RWPE2 (cell line): ENCODE measurements around the gene KLHL29.
"Not testable (repeated sequence)": the region's sequence is repeated elsewhere in the genome, so short reads cannot be mapped to it uniquely, and the experiment has no call there.

ENCODE experiments used
- ATAC-seq: fragments of 200-7000 bp; cut with Tn5 transposase; 3 replicates; pipeline ENCODE4 v1.9.1; 2021; ENCODE audit warnings: low read depth
- DNase-seq: peaks from one replicate; pipeline ENCODE4 v3.0.0-alpha.2; 2020; ENCODE audit warnings: low spot score
- H3K27ac ChIP-seq: fragments of 450-650 bp; 2 replicates; pipeline ENCODE4 v1.5.1; 2017; ENCODE audit warnings: mild to moderate bottlenecking; ENCODE audit not compliant: poor library complexity, severe bottlenecking
- H3K27me3 ChIP-seq: fragments of 250-450 bp; sonication (Bioruptor Pico); 2 replicates; pipeline ENCODE4 v1.5.1; 2021; ENCODE audit warnings: mild to moderate bottlenecking, moderate library complexity; ENCODE audit not compliant: insufficient read depth, poor library complexity, severe bottlenecking
- H3K36me3 ChIP-seq: fragments of 250-450 bp; sonication (Bioruptor Pico); 2 replicates; pipeline ENCODE4 v1.5.1; 2020; ENCODE audit warnings: low read depth, mild to moderate bottlenecking, moderate library complexity
- H3K4me1 ChIP-seq: fragments of 250-450 bp; sonication (Bioruptor Pico); 2 replicates; pipeline ENCODE4 v1.5.1; 2021; ENCODE audit warnings: mild to moderate bottlenecking, moderate library complexity; ENCODE audit not compliant: insufficient read depth, poor library complexity, severe bottlenecking
- H3K4me3 ChIP-seq: fragments of 250-450 bp; sonication (Bioruptor Pico); 2 replicates; pipeline ENCODE4 v1.5.1; 2021; ENCODE audit warnings: mild to moderate bottlenecking, moderate library complexity; ENCODE audit not compliant: severe bottlenecking
- H3K9me3 ChIP-seq: fragments of 250-450 bp; sonication (Bioruptor Pico); 2 replicates; pipeline ENCODE4 v1.5.1; 2021; ENCODE audit warnings: mild to moderate bottlenecking, moderate library complexity; ENCODE audit not compliant: severe bottlenecking
- TF ChIP-seq, protein P1 (sequence below): fragments of 450-650 bp; IDR thresholded peaks from one replicate; pipeline ENCODE4 v1.5.1; 2017; ENCODE audit warnings: mild to moderate bottlenecking, moderate library complexity; ENCODE audit not compliant: poor library complexity, severe bottlenecking

Gene KLHL29

DNA sequence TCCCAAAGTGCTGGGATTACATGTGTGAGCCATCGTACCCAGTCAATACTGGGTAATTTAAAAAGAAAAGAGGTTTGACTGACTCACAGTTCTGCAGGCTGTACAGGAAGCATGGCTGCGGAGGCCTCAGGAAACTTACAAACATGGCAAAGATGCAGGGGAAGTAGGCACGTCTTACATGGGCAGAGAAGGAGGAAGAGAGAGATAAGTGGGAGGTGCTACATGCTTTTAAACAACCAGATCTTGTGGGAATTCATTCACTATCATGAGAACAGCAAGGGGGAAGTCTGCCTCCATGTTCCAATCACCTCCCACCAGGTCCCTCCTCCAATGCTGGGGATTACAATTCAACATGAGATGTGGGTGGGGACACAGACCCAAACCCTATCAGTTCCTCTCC is 349.4 kb downstream of the KLHL29 start:
- H3K27ac ChIP-seq, result no peak overlapping the region
- ATAC-seq, result no peak
- no peaks in the 10 kb centered on the region for H3K4me1 ChIP-seq
- TF ChIP-seq, protein P1, sequence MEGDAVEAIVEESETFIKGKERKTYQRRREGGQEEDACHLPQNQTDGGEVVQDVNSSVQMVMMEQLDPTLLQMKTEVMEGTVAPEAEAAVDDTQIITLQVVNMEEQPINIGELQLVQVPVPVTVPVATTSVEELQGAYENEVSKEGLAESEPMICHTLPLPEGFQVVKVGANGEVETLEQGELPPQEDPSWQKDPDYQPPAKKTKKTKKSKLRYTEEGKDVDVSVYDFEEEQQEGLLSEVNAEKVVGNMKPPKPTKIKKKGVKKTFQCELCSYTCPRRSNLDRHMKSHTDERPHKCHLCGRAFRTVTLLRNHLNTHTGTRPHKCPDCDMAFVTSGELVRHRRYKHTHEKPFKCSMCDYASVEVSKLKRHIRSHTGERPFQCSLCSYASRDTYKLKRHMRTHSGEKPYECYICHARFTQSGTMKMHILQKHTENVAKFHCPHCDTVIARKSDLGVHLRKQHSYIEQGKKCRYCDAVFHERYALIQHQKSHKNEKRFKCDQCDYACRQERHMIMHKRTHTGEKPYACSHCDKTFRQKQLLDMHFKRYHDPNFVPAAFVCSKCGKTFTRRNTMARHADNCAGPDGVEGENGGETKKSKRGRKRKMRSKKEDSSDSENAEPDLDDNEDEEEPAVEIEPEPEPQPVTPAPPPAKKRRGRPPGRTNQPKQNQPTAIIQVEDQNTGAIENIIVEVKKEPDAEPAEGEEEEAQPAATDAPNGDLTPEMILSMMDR, result no peak
- H3K9me3 ChIP-seq, result no peaks in the 10 kb centered on the region
- H3K27me3 ChIP-seq, result no peaks in the 10 kb centered on the region
- no peak for DNase-seq
- H3K36me3 ChIP-seq, result no peaks in the 10 kb centered on the region
- no peak overlapping the region for H3K4me3 ChIP-seq

DNA sequence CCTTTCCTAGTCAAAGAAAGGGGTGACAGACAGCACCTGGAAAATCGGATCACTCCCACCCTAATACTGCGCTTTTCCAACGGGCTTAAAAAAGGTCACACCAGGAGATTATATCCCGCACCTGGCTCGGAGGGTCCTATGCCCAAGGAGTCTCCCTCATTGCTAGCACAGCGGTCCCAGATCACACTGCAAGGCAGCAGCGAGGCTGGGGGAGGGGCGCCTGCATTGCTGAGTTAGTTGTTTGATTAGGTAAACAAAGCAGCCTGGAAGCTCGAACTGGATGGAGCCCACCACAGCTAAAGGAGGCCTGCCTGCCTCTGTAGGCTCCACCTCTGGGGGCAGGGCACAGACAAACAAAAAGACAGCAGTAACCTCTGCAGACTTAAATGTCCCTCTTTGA is 351.8 kb downstream of the KLHL29 start:
- not testable (repeated sequence) for H3K27me3 ChIP-seq, H3K27ac ChIP-seq, DNase-seq, ATAC-seq, H3K4me3 ChIP-seq, H3K36me3 ChIP-seq, H3K4me1 ChIP-seq, H3K9me3 ChIP-seq

GRCh38 chr2:23745068-23745725 is 360.2 kb downstream of the KLHL29 start:
- no peaks in the 10 kb centered on the region for H3K36me3 ChIP-seq
- no peak overlapping the region for H3K27ac ChIP-seq
- DNase-seq, result no peak
- ATAC-seq, result no peak
- no peaks in the 10 kb centered on the region for H3K27me3 ChIP-seq
- TF ChIP-seq, protein P1, result no peak
- H3K9me3 ChIP-seq, result peaks cover 2% of the 10 kb centered on the region
- no peak overlapping the region for H3K4me3 ChIP-seq
- H3K4me1 ChIP-seq, result no peaks in the 10 kb centered on the region

DNA sequence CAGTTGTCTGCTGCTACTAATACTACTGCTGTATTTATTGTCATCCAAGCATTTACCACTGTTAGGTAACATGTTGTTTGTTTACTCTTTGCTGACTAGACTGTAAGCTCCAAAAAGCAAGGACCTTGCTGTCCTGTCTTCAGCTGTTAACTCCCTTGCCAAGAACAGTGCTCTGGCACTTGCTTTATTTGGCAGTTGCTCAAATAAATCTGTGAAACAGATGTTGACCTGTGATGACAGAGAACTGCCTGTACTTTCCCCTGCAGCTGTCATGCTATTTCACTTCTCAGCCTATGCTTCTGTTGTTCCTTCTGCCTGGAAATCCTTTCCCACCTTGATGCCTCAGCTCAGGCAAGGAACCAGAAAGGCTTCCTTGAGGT is 360.7 kb downstream of the KLHL29 start:
- DNase-seq, result no peak
- TF ChIP-seq, protein P1, result no peak
- ATAC-seq, result peak; percentile 51
- H3K27ac ChIP-seq, result no peak overlapping the region
- H3K4me1 ChIP-seq, result no peaks in the 10 kb centered on the region
- peaks cover 2% of the 10 kb centered on the region for H3K9me3 ChIP-seq
- no peaks in the 10 kb centered on the region for H3K27me3 ChIP-seq
- no peak overlapping the region for H3K4me3 ChIP-seq
- peaks cover 2% of the 10 kb centered on the region for H3K36me3 ChIP-seq

- TF ChIP-seq, protein P1, result no peak
- DNase-seq, result no peak
- no peaks in the 10 kb centered on the region for H3K27me3 ChIP-seq
- no peak overlapping the region for H3K4me3 ChIP-seq
- no peaks in the 10 kb centered on the region for H3K4me1 ChIP-seq
- peaks cover 8% of the 10 kb centered on the region for H3K36me3 ChIP-seq
- H3K9me3 ChIP-seq, result peaks cover 2% of the 10 kb centered on the region
- no peak overlapping the region for H3K27ac ChIP-seq
- ATAC-seq, result no peak
These were observed 361.3 kb downstream of the KLHL29 start for GRCh38 chr2:23746141-23746863.
